Prostate gland (tissue), 2 donors: ENCODE data around the gene SCAANT1.

Experiments used
- CTCF ChIP-seq, 4 experiments: fragments of 200-600 bp in 2 of 4; fragments of 450-650 bp in 2 of 4; sonication (generic) in 2 of 4; IDR thresholded peaks; 1 replicate in 3 of 4; 2 replicates in 1 of 4; pipeline ENCODE4 v1.5.1; 2016 to 2019; ENCODE audit warnings: antibody characterized with exemption in 4 of 4, mild to moderate bottlenecking in 2 of 4, moderate library complexity in 2 of 4
- POLR2A ChIP-seq: fragments of 450-650 bp; IDR thresholded peaks from one replicate; pipeline ENCODE4 v1.6.1; 2016; ENCODE audit warnings: antibody characterized with exemption, mild to moderate bottlenecking
- POLR2AphosphoS5 ChIP-seq: sonication (generic); formaldehyde crosslinking; IDR thresholded peaks from one replicate; pipeline ENCODE4 v1.6.1; 2017; ENCODE audit warnings: antibody characterized with exemption

- TF ChIP-seq CTCF (IDR thresholded peaks at IDR 0.05) (no peak), POLR2A (no peak), POLR2AphosphoS5 (no peak)
These were observed 41.6 kb downstream of the SCAANT1 start for GRCh38 chr3:63870615-63871005.
